ENCODE measurements around the gene CCDC14.
"Not testable (repeated sequence)": the region's sequence is repeated elsewhere in the genome, so short reads cannot be mapped to it uniquely, and the experiment has no call there.

DNA sequence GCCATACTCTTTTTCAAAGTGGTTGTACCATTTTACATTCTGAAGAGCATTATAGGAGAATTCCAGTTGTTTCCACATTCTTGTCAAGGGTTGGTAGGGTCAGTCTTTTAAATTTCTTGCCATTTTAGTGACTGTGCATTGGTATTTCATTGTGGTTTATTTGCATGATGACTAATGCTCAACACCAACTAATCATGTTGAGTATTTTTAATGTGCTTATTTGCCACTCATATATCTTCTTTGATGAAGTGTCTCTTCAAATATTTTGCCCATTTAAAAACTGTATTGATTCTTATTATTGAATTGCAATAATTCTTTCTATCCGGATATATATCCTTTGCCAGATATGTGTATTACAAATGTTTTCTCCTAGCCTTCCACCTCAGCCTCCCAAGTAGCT is 47.3 kb upstream of the CCDC14 start:
- not testable (repeated sequence) for TF ChIP-seq POLR2A (IDR thresholded peaks at IDR 0.05)
- TF ChIP-seq, protein P1, sequence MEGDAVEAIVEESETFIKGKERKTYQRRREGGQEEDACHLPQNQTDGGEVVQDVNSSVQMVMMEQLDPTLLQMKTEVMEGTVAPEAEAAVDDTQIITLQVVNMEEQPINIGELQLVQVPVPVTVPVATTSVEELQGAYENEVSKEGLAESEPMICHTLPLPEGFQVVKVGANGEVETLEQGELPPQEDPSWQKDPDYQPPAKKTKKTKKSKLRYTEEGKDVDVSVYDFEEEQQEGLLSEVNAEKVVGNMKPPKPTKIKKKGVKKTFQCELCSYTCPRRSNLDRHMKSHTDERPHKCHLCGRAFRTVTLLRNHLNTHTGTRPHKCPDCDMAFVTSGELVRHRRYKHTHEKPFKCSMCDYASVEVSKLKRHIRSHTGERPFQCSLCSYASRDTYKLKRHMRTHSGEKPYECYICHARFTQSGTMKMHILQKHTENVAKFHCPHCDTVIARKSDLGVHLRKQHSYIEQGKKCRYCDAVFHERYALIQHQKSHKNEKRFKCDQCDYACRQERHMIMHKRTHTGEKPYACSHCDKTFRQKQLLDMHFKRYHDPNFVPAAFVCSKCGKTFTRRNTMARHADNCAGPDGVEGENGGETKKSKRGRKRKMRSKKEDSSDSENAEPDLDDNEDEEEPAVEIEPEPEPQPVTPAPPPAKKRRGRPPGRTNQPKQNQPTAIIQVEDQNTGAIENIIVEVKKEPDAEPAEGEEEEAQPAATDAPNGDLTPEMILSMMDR (IDR thresholded peaks at IDR 0.05), result not testable (repeated sequence)

Measured in esophagus squamous epithelium (tissue), 4 donors.